Dendritic cell treated with granulocyte-macrophage colony-stimulating factor and Interleukin-4, amounts not matched to agents 40 ng/mL and 50 ng/mL, for 4 days (primary cell): ENCODE results near the gene APOBEC3B.
"Not testable (repeated sequence)": the region's sequence is repeated elsewhere in the genome, so short reads cannot be mapped to it uniquely, and the experiment has no call there.

Source experiments
- H3K27ac Mint-ChIP-seq: one replicate; pipeline ENCODE4 v1.8.0; 2022; ENCODE audit warnings: mild to moderate bottlenecking, mixed read lengths
- H3K27me3 Mint-ChIP-seq: one replicate; pipeline ENCODE4 v1.8.0; 2022; ENCODE audit warnings: mild to moderate bottlenecking, mixed read lengths
- H3K36me3 Mint-ChIP-seq: one replicate; pipeline ENCODE4 v1.8.0; 2022; ENCODE audit warnings: low read depth, mixed read lengths
- H3K4me1 Mint-ChIP-seq: one replicate; pipeline ENCODE4 v1.8.0; 2022; ENCODE audit warnings: low read depth, mixed read lengths
- H3K4me3 Mint-ChIP-seq: one replicate; pipeline ENCODE4 v1.8.0; 2022; ENCODE audit warnings: mild to moderate bottlenecking, moderate library complexity, mixed read lengths
- H3K9me3 Mint-ChIP-seq: one replicate; pipeline ENCODE4 v1.8.0; 2022; ENCODE audit warnings: mixed read lengths
- intact Hi-C: fragments of 100-400 bp; cut with micrococcal nuclease; formaldehyde crosslinking; loops from one replicate; pipeline ENCODE4 v1.15.0; 2022

The APOBEC3B gene

DNA sequence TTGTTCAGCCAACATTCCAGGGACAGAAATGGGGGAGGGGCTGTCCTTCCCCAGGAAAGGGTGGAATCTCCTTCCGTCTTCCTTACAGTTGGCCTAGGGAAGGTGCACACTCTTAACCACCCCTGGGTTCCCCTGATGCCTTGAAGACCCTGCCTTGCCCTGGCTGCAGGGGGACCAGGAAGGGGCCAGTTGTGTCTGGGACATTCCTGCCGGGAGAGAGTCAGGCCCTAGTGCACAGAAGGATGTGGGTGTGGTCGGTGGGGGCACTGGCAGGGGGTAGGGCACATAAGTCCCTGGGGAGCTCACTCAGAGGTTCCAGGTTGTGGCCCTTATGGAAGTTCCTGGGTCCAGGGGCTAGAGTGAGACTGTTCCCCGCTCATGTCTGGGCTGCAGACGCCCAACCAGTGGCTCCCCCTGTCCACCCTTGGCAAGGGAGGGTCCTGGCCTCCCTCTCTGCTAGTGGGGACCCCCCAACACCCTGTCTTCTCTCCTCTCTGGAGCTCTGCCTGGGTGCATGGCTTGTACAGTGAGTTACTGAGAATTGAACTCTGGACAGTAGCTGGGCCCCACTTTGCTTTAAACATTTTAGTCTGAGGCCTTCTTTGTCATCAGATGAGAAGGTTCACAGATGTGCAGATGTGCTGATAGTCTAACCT, 26.8 kb upstream of the APOBEC3B start:
- Mint-ChIP-seq H3K4me1 (peaks cover 96% of the 10 kb centered on the region), H3K36me3 (no peaks in the 10 kb centered on the region), H3K9me3 (no peaks in the 10 kb centered on the region), H3K27me3 (peaks cover 40% of the 10 kb centered on the region), H3K27ac (peak overlapping the region; percentile 87), H3K4me3 (no peak overlapping the region)
- intact Hi-C loops: loop anchor here (2.0 kb wide), 1 partner anchor 15 kb away; no protein-coding TSS in a partner anchor

DNA sequence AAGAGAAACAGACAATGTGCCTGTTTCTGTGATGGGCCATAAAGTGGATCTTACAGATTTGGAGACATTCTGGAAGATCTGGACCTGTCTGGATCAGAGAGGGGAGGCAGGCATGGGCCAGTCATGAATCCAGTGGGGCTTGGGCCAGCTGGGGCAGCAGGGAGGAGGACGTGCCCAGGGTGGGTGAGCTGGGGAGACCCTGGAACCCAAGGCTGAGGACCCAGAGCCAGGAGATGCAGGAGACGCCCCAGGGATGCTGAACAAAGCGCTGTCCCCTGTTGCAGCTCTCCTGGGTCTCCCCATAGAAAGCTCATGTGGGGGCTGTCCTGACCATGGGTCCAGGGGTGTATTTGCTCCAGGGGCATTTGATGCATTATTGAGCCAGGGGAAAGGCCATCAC, 26.2 kb upstream of the APOBEC3B start:
- Mint-ChIP-seq H3K36me3 (no peaks in the 10 kb centered on the region), H3K4me1 (peaks cover 90% of the 10 kb centered on the region), H3K27ac (peak overlapping the region; percentile 87), H3K4me3 (no peak overlapping the region), H3K9me3 (no peaks in the 10 kb centered on the region), H3K27me3 (peaks cover 36% of the 10 kb centered on the region)
- intact Hi-C loops: loop anchor here (2.0 kb wide), 1 partner anchor 15 kb away; no protein-coding TSS in a partner anchor

DNA sequence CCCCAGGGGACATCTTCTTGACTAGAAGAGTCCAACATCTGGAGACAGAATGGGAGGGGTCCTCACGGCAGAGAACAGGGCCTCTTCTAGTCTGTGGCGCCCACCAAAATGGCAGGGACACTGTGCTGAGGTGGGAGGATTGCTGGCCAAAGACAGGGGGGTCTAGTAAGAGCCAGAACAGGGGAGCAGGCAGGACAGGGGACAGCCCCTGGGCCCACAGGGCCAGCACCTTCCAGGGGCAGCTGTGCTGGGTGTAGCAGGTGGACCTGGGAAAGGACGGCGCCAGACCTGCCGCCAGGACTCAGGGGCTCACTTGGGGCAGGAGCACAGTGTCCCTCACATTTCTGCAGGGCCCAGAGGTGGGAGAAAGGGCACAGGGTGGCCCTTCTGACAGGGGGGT, 25.6 kb upstream of the APOBEC3B start:
- Mint-ChIP-seq H3K4me1 (peaks cover 86% of the 10 kb centered on the region), H3K4me3 (no peak overlapping the region), H3K36me3 (no peaks in the 10 kb centered on the region), H3K27me3 (peaks cover 36% of the 10 kb centered on the region), H3K9me3 (no peaks in the 10 kb centered on the region), H3K27ac (peak overlapping the region; percentile 87)
- intact Hi-C loops: no loop called here

- Mint-ChIP-seq H3K9me3 (no peaks in the 10 kb centered on the region), H3K27me3 (peaks cover 35% of the 10 kb centered on the region), H3K4me1 (peaks cover 83% of the 10 kb centered on the region), H3K36me3 (no peaks in the 10 kb centered on the region), H3K27ac (peak within 1 kb of the TSS; percentile 87), H3K4me3 (peak within 1 kb of the TSS; percentile 35)
- intact Hi-C loops: no loop called here
Observed at GRCh38 chr22:38957046-38957770, 24.9 kb upstream of the APOBEC3B start, which contains the start of gene APOBEC3A. TSS of gene APOBEC3A (plus strand) at chr22:38957609. CDS start at chr22:38957692, 83 bp downstream.

DNA sequence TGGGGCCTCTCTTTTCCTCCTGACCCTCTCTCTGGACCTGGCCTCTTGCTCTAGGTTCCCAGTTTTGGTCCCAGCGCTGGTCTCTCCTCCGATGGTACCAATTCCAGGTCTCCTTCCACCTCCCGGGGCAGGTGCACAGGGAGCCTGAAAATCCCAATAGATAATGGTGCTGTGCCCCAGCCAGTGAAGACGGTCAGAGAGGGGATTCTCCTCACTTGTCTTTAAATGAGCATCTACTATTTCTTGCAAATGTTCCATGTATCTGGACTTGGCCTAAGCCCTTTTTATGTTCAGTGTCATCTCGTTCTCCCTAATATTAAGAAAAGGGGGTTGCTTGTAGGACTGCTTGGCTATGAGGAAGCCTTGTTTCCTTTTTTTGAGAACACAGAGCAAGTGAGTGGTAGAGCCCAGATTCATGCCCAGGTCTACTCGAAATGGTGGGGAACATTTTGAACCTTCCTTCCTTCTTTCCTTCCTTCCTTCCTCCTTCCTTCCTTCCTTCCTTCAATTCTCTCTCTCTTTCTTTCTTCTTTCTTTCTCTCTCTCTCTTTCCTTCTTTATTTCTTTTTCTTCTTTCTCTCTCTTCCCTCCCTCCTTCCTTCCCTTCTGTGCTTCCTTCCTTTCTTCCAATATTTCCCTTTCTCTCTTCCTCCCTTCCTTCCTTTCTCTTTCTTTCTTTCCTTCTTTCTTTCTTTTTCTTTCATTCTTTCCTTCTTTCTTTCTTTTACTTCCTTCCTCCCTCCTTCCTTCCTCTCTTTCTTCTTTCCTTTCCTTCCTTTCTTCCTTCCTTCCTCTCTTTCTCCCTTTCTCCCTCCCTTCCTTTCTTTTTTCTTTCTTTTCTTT, 24.1 kb upstream of the APOBEC3B start:
- H3K36me3 Mint-ChIP-seq: no peaks in the 10 kb centered on the region
- intact Hi-C loops: no loop called here
- H3K9me3 Mint-ChIP-seq: no peaks in the 10 kb centered on the region
- H3K27ac Mint-ChIP-seq: peak overlapping the region; percentile 87
- H3K27me3 Mint-ChIP-seq: peaks cover 30% of the 10 kb centered on the region
- peaks cover 75% of the 10 kb centered on the region for H3K4me1 Mint-ChIP-seq
- H3K4me3 Mint-ChIP-seq: peak overlapping the region; percentile 35

DNA sequence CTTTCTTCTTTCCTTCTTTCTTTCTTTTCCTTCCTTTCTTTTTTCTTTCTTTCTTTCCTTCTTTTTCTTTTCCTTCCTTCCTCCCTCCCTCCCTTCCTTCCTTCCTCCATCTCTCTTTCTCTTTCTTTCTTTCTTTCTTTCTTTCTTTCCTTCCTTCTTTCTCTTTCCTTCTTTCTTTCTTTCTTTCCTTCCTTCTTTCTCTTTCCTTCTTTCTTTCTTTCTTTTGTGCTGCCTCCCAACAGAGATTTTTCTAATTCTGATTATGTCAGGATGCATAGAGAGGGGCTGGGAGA, 23.6 kb upstream of the APOBEC3B start:
- H3K27me3 Mint-ChIP-seq: peaks cover 29% of the 10 kb centered on the region
- intact Hi-C loops, H3K36me3 Mint-ChIP-seq, H3K9me3 Mint-ChIP-seq: not testable (repeated sequence)
- peak overlapping the region; percentile 50 for H3K4me3 Mint-ChIP-seq
- peaks cover 70% of the 10 kb centered on the region for H3K4me1 Mint-ChIP-seq
- H3K27ac Mint-ChIP-seq: peak overlapping the region; percentile 87

DNA sequence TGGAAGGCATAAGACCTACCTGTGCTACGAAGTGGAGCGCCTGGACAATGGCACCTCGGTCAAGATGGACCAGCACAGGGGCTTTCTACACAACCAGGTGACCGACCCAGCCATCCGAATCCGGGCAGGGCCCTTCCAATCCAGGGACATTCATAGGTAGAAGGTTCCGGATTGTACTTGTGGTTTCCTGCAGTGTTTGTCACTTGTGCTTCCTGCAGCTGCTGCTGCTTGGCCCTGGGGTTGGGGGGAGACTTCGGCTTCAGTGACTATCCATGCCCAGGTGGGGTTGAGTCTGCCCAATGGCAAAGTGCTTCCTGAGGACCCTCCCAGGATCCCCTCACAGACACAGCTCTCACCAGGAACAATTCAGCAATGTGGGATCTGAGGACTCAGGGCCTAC, 22.6 kb upstream of the APOBEC3B start:
- intact Hi-C loops: no loop called here
- Mint-ChIP-seq H3K9me3 (no peaks in the 10 kb centered on the region), H3K27ac (no peak overlapping the region), H3K4me1 (peaks cover 68% of the 10 kb centered on the region), H3K4me3 (no peak overlapping the region), H3K36me3 (no peaks in the 10 kb centered on the region), H3K27me3 (peaks cover 35% of the 10 kb centered on the region)

- H3K9me3 Mint-ChIP-seq, H3K36me3 Mint-ChIP-seq, intact Hi-C loops, H3K27ac Mint-ChIP-seq, H3K4me3 Mint-ChIP-seq: not testable (repeated sequence)
- H3K4me1 Mint-ChIP-seq: peaks cover 68% of the 10 kb centered on the region
- H3K27me3 Mint-ChIP-seq: peaks cover 36% of the 10 kb centered on the region
Observed at GRCh38 chr22:38960673-38961072, 21.5 kb upstream of the APOBEC3B start.

GRCh38 chr22:38963291-38963738, 18.8 kb upstream of the APOBEC3B start:
- intact Hi-C loops, H3K27ac Mint-ChIP-seq, H3K36me3 Mint-ChIP-seq, H3K4me3 Mint-ChIP-seq, H3K9me3 Mint-ChIP-seq: not testable (repeated sequence)
- Mint-ChIP-seq H3K4me1 (peaks cover 67% of the 10 kb centered on the region), H3K27me3 (peaks cover 38% of the 10 kb centered on the region)

- H3K27me3 Mint-ChIP-seq: peaks cover 37% of the 10 kb centered on the region
- H3K4me1 Mint-ChIP-seq: peaks cover 67% of the 10 kb centered on the region
- H3K27ac Mint-ChIP-seq: peak overlapping the region; percentile 12
Observed at GRCh38 chr22:38963872-38964271, 18.3 kb upstream of the APOBEC3B start.

DNA sequence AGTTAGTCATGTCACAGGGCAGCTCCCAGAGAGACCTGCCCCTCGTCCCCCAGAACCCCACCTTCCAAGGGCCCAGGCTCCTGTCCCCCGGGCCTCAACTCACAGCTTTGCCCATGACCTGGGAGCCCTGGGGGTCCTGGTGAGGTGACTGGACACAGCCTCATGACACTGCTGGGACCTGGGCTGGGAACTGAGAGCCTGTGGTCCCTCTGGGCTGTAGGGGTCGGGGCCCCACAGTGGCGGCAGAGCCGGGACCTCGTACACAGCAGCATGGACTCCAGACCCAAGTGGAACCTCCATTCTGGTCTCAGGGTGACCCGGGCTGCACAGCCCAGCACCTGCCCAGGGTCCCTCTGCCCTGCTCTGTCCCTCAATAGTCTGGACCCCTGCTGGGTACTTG, 17.8 kb upstream of the APOBEC3B start:
- H3K27ac Mint-ChIP-seq: peak overlapping the region; percentile 12
- peaks cover 67% of the 10 kb centered on the region for H3K4me1 Mint-ChIP-seq
- no peaks in the 10 kb centered on the region for H3K36me3 Mint-ChIP-seq
- H3K4me3 Mint-ChIP-seq: no peak overlapping the region
- intact Hi-C loops: no loop called here
- peaks cover 40% of the 10 kb centered on the region for H3K27me3 Mint-ChIP-seq
- no peaks in the 10 kb centered on the region for H3K9me3 Mint-ChIP-seq

More at GRCh38 chr22:38963872-38964271, 18.3 kb upstream of the APOBEC3B start:
- intact Hi-C loops: no loop called here
- no peaks in the 10 kb centered on the region for H3K36me3 Mint-ChIP-seq
- H3K9me3 Mint-ChIP-seq: no peaks in the 10 kb centered on the region
- no peak overlapping the region for H3K4me3 Mint-ChIP-seq

DNA sequence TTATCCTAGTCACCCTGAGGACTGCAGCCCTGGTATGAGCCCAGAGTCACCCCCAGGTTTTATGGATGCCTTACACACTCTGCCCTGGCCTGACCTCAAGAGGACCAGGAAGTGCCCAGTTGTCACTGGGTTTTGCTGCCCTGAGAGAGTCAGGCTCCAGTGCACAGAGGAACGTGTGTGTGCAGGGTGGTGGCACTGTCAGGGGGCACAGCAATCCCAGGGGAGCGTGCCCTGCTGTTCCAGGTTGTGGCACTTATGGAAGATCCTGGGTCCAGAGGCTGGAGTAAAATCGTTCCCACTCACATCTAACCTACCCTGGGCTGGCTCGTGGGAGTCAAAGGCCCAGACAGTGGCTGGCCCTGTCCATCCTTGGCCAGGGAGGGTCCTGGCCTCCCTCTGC, 17.2 kb upstream of the APOBEC3B start:
- Mint-ChIP-seq H3K9me3 (no peaks in the 10 kb centered on the region), H3K27ac (peak overlapping the region; percentile 79), H3K4me3 (no peak overlapping the region), H3K27me3 (peaks cover 41% of the 10 kb centered on the region), H3K36me3 (no peaks in the 10 kb centered on the region), H3K4me1 (peaks cover 66% of the 10 kb centered on the region)
- intact Hi-C loops: loop anchor here (5.0 kb wide), 1 partner anchor 38 kb away; no protein-coding TSS in a partner anchor

GRCh38 chr22:38965614-38966379, 16.4 kb upstream of the APOBEC3B start:
- Mint-ChIP-seq H3K36me3 (no peaks in the 10 kb centered on the region), H3K4me1 (peaks cover 73% of the 10 kb centered on the region), H3K27ac (peak overlapping the region; percentile 79), H3K4me3 (no peak overlapping the region), H3K9me3 (no peaks in the 10 kb centered on the region), H3K27me3 (peaks cover 39% of the 10 kb centered on the region)
- intact Hi-C loops: loop anchor here (5.0 kb wide), 1 partner anchor 38 kb away; no protein-coding TSS in a partner anchor
